ENCODE data around the gene SSUH2. TPM values are rescaled to one million over a fixed set of nuclear protein-coding genes. Genes with fewer than 3 reads are reported as not detected.
"Not testable (repeated sequence)": the region's sequence is repeated elsewhere in the genome, so short reads cannot be mapped to it uniquely, and the experiment has no call there.

The SSUH2 gene
- total RNA-seq, 2 experiments from 2014 or later, result 0.11 to 0.31 TPM

- DNase-seq (no peak), ATAC-seq (no peak)
- H3K36me3 Mint-ChIP-seq (ENCODE audit: low read depth), result no peaks in the 10 kb centered on the region
- no peak for TF ChIP-seq CTCF (IDR thresholded peaks at IDR 0.05)
- no peak overlapping the region for H3K4me3 Mint-ChIP-seq
- H3K27me3 Mint-ChIP-seq, result no peaks in the 10 kb centered on the region
- CTCF ChIA-PET, result no interaction called here
- no peaks in the 10 kb centered on the region for H3K4me1 Mint-ChIP-seq (ENCODE audit: low read depth)
- no peaks in the 10 kb centered on the region for H3K9me3 Mint-ChIP-seq
- intact Hi-C loops (cut with micrococcal nuclease), result no loop called here
- POLR2A ChIA-PET, result no interaction called here
- H3K27ac Mint-ChIP-seq, result no peak overlapping the region
Observed at GRCh38 chr3:8581373-8581772, 63.2 kb downstream of the SSUH2 start.

- intact Hi-C loops (cut with micrococcal nuclease); H3K36me3 Mint-ChIP-seq (ENCODE audit: low read depth); H3K4me1 Mint-ChIP-seq (ENCODE audit: low read depth); ATAC-seq; CTCF ChIA-PET; POLR2A ChIA-PET; H3K27ac Mint-ChIP-seq; DNase-seq; H3K27me3 Mint-ChIP-seq; H3K9me3 Mint-ChIP-seq; H3K4me3 Mint-ChIP-seq: not testable (repeated sequence)
Observed at GRCh38 chr3:8580434-8580833, 64.2 kb downstream of the SSUH2 start.

GRCh38 chr3:8579943-8580342, 64.7 kb downstream of the SSUH2 start:
- intact Hi-C loops (cut with micrococcal nuclease), result no loop called here
- Mint-ChIP-seq H3K27ac (no peak overlapping the region), H3K9me3 (no peaks in the 10 kb centered on the region), H3K4me3 (no peak overlapping the region), H3K4me1 (ENCODE audit: low read depth) (no peaks in the 10 kb centered on the region), H3K27me3 (no peaks in the 10 kb centered on the region), H3K36me3 (ENCODE audit: low read depth) (no peaks in the 10 kb centered on the region)
- no peak for TF ChIP-seq CTCF (IDR thresholded peaks at IDR 0.05)
- DNase-seq, result no peak
- ATAC-seq, result no peak
- CTCF ChIA-PET, result no interaction called here
- POLR2A ChIA-PET, result no interaction called here

- ChIA-PET CTCF (no interaction called here), POLR2A (no interaction called here)
- H3K27me3 Mint-ChIP-seq, result no peaks in the 10 kb centered on the region
- H3K4me1 Mint-ChIP-seq (ENCODE audit: low read depth), result no peaks in the 10 kb centered on the region
- DNase-seq (no peak), ATAC-seq (no peak)
- intact Hi-C loops (cut with micrococcal nuclease), result no loop called here
- no peak overlapping the region for H3K4me3 Mint-ChIP-seq
- no peaks in the 10 kb centered on the region for H3K36me3 Mint-ChIP-seq (ENCODE audit: low read depth)
- no peaks in the 10 kb centered on the region for H3K9me3 Mint-ChIP-seq
- H3K27ac Mint-ChIP-seq, result no peak overlapping the region
- no peak for TF ChIP-seq CTCF (IDR thresholded peaks at IDR 0.05)
Observed at GRCh38 chr3:8579096-8579495, 65.5 kb downstream of the SSUH2 start.

- H3K9me3 Mint-ChIP-seq, result no peaks in the 10 kb centered on the region
- no peak for ATAC-seq
- no peak for TF ChIP-seq CTCF (IDR thresholded peaks at IDR 0.05)
- H3K4me3 Mint-ChIP-seq, result no peak overlapping the region
- no peaks in the 10 kb centered on the region for H3K36me3 Mint-ChIP-seq (ENCODE audit: low read depth)
- POLR2A ChIA-PET, result no interaction called here
- no peaks in the 10 kb centered on the region for H3K4me1 Mint-ChIP-seq (ENCODE audit: low read depth)
- intact Hi-C loops (cut with micrococcal nuclease), result no loop called here
- DNase-seq, result no peak
- no peaks in the 10 kb centered on the region for H3K27me3 Mint-ChIP-seq
- CTCF ChIA-PET, result no interaction called here
- no peak overlapping the region for H3K27ac Mint-ChIP-seq
Observed at GRCh38 chr3:8578282-8578681, 66.3 kb downstream of the SSUH2 start.
